ENCODE measurements around the gene ITGB1. TPM values are rescaled to one million over a fixed set of nuclear protein-coding genes. Genes with fewer than 3 reads are reported as not detected.

ITGB1 gene
- total and polyA plus RNA-seq, 9 of the 15 experiments (the other 6 are each of a cell fraction or from before 2014, with no cell fraction given) = 40.2 to 194 (median 155) TPM

- no peaks in the 10 kb centered on the region for H3K9me3 ChIP-seq (replicated peaks; ENCODE audit: control insufficient read depth, insufficient read depth, low read depth, low read length)
- ATAC-seq (peak; percentile 3), DNase-seq (ENCODE audit: extremely low read depth in 1 of 4, low spot score in 3 of 4) (no peak), FAIRE-seq (no peak)
- no peak overlapping the region for H2AFZ ChIP-seq (ENCODE audit: low read depth, low read length)
- no TSS peak for BruUV-seq (replicated peaks)
- peak overlapping the region; percentile 85 to 96 for H3K9ac ChIP-seq (ENCODE audit: insufficient read depth in 1 of 2, low read depth in 2 of 2, low read length in 2 of 2)
- H3K79me2 ChIP-seq (ENCODE audit: control insufficient read depth, insufficient read depth, low read length) = peaks cover 87% of the 10 kb centered on the region
- ChIA-PET POLR2A (interaction anchor here (0.6 to 2.9 kb wide), 13 partner anchors 9 to 1744 kb away, joined by 3 to 20 read pairs (median 5); no protein-coding TSS in a partner anchor), CTCF (ENCODE audit: low intra/inter-chr PET ratio) (no interaction called here)
- H3K4me2 ChIP-seq (ENCODE audit: insufficient read depth, low read length) = peak overlapping the region; percentile 85
- intact Hi-C loops (cut with micrococcal nuclease) (loop anchor here (5.0 to 10.0 kb wide), 2 partner anchors 34 to 582 kb away; no protein-coding TSS in a partner anchor), in situ Hi-C loops (cut with MboI) (no loop called here)
- H3K27me3 ChIP-seq (ENCODE audit: control insufficient read depth in 2 of 2, insufficient read depth in 2 of 2, low read length in 2 of 2) = no peaks in the 10 kb centered on the region
- peaks cover 19% of the 10 kb centered on the region for H4K20me1 ChIP-seq (replicated peaks; ENCODE audit: control insufficient read depth, insufficient read depth, low read length)
- peak overlapping the region; percentile 81 for H3K4me3 ChIP-seq
- H3K36me3 ChIP-seq (ENCODE audit: control insufficient read depth, insufficient read depth, low read length) = peaks cover 13% of the 10 kb centered on the region; the same call in 2 of the 3 replicates
- WGBS (ENCODE audit: insufficient coverage, low coverage, missing lambda C conversion rate) = under 1% methylated on average over 13 of the region's 13 CpGs
- peak overlapping the region; percentile 97 for H3K27ac ChIP-seq (ENCODE audit: extremely low read depth, low read depth, low read length)
- H3K9me1 ChIP-seq (ENCODE audit: control insufficient read depth, insufficient read depth, low read length) = no peaks in the 10 kb centered on the region
- TF ChIP-seq HMBOX1 (IDR thresholded peaks at IDR 0.05) = peak; percentile 48; the same call in 1 of the 2 replicates
- TF ChIP-seq SAFB2 (IDR thresholded peaks at IDR 0.05; ENCODE audit: borderline replicate concordance, low read depth, low read length, severe bottlenecking) = no peak
- H3K4me1 ChIP-seq (replicated peaks in 1 of 2; ENCODE audit: control insufficient read depth in 2 of 2, insufficient read depth in 2 of 2, low read length in 2 of 2) = peaks cover 10 to 40% of the 10 kb centered on the region in 2 experiments
Measured at GRCh38 chr10:32956365-32957197, 1.4 kb downstream of the ITGB1 start.
